Activated effector memory CD4-positive, alpha-beta T cell treated with Interleukin-2 at 50 U/mL for 16 hours (primary cell): ENCODE results near the gene METTL13.

Experiments
- DNase-seq: peaks from one replicate; pipeline ENCODE4 v3.0.0-alpha.2; 2020

Gene METTL13

DNA sequence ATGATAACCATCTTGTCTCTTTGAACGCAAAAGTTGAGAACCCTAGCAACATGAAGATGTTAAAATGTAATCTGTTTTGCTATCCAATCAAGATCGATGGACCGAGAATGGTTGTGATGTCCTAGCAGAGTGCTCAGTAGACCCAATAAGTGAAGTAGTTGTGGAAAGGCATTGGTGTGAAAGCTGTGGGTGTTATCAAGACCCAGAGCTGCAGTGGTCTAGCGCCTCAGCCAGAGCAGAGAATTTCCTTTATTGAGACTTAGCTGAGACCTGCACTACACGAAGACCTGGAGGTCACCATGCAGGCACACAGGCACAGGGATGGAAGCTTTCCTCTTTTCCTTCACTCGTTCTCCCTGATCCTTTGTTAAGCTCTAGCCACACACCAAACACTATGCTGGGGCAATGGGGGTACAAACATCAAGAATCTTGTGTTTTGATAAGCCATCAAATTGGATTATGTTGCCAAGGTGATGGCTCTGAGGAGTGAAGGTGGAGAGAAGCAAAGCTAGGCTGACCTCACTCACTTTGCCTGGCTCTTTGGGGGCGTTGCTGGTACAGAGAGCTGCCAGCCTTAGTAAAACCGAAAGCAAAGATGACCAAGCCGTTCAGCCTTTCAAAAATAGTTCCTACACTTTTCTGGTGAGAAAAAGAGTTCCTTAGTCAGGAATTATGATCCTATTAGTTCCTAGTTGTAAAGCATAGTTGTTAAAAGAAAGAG, 24.1 kb downstream of the METTL13 start:
- DNase-seq = no peak

DNA sequence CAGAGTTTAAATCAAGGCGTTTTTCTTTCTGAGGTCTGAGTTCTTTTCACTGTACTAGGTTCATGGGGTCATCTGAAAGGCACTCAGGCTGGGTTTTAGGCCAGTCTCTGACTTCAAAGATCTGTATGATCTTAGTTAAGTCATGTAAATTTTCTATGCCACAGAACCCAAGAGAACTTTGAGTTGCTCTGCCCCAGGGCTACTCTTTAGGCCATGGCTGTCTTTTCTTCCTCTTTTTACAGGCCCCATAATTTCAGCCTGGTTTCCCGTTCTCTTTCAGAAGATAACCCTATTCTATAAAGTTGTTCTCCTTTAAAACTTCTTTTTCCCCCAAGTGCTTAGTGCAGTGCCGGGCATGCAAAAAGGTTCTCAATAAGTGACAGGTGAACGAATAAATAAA, 26.1 kb downstream of the METTL13 start:
- no peak for DNase-seq

GRCh38 chr1:171809834-171810233, 28.4 kb downstream of the METTL13 start:
- DNase-seq = no peak

DNA sequence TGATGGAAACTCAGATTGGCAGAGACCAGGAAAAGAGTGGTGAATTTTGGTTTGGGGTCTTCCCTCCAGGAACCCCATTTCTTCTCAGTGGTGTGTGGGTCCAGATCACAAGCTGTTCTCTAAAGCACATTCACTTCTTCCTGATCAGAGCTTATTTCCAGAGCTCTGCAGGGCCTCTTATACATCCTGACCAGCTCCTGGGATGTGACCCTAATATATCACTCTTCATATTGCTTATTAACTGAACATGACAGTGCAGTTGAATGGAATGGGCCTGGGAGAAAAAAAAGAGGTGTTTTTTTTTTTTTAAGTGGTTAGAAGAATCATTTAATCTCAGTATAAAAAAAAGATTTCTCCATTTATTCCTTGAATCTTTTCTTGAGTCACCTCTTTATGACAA, 30.2 kb downstream of the METTL13 start:
- no peak for DNase-seq

- no peak for DNase-seq
Measured at GRCh38 chr1:171814692-171815091, 33.2 kb downstream of the METTL13 start.

DNA sequence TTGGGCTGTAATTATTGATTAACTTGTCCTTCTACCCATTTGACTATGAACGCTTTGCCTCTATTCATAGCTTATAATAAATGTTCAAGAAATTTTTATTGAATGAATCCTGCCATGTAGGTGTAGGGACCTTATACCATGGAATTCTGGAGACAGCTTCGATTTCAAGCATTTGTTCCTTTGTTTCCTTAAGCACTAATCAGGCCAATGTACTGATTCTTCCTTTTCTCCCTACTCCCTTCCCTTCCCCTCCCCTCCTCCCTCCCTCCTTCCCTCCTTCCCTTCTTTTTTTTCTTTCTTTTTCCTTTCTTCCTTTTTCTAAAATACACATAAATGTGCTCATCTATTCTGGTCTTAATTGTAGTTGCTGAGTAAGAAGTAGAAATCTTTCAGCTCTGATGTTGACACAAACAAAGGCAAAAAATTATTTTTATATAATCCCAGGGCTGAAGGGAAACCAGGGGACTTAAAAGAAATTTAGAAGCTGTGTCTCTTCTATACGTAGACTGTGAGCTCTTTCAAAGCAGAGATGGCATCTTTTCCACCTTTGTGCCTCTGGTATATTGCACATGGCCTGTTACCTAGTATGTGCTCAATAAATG, 34.9 kb downstream of the METTL13 start:
- DNase-seq = no peak

GRCh38 chr1:171817511-171818265, 36.2 kb downstream of the METTL13 start:
- no peak for DNase-seq

DNA sequence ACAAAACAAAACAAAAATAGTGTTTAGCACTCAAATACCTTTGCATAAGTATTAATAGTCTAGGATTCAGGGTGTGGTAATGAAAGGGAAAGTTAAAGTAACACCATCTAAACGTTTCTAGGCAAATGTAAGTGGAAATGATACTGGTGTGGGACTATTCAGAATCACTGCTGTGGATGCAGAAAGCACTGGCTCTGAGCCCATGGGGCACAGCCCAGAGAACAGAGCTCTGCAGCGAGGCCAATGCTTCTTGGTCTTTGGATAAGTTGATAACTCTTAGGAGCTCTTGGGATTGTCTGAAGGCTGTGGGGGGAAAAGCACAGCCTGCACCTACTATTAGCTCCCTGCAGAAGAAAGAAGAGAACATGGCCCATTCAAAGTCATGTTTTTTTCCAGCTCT, 38.5 kb downstream of the METTL13 start:
- no peak for DNase-seq

DNA sequence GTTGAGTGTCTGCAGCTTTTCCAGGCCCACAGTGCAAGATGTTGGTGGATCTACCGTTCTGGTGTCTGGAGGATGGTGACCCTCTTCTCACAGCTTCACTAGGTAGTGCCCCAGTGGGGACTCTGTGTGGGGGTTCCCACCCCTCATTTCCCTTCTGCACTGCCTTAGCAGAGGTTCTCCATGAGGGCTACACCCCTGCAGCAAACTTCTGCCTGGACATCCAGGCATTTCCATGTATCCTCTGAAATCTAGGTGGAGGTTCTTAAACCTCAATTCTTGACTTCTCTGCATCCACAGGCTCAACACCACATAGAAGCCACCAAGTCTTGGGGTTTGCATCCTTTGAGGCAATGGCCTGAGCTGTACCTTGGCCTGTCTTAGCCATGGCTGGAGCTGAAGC, 45.5 kb downstream of the METTL13 start:
- no peak for DNase-seq

DNA sequence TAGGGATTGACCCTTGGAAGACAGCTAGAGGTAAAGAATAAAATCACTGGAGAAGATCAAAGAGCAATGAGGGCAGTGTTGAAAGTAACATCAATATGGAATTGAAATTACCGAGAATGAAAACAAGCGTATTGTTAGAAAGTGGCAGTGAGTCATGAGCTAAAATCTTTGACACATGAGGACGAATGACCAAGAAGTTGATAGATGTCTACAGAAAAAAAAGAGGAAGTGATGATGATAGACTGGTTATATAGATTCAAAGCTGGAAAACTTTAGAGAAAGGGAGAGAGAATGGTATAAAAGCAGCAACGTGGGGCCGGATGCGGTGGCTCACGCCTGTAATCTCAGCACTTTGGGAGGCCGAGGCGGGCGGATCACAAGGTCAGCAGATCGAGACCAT, 47.3 kb downstream of the METTL13 start:
- no peak for DNase-seq

DNA sequence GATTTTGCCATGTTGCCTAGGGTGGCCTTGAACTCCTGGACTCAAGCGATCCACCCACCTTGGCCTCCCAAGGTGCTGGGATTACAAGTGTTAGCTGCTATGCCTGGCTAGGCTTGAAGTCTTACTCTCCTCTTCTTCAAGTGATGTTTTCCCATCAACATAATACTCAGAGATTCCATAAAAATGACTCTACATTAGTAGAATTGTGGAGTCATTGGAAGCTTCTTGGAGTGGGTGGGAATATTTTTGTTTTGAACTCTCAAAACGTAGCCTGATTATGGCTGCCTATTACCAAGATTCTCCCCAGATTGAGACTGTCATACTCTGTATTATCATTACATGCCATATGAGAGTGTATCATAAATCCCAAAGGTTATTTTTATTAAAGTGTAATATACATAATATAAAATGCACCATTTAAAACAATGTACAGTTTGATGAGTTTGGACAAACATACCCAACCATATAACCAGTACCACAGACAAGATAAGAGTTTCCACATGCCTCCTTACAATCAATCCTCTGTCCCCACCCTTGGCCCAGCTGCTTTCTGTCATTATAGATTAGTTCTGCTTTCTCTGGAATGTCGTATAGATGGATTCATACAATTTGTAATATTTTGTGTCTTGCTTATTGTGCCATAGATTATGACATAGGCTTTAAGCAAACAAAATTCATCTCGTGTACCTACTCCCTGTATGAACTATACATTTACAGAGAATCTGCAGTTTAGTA, 51.8 kb downstream of the METTL13 start:
- no peak for DNase-seq

GRCh38 chr1:171834821-171835220, 53.4 kb downstream of the METTL13 start:
- no peak for DNase-seq

DNA sequence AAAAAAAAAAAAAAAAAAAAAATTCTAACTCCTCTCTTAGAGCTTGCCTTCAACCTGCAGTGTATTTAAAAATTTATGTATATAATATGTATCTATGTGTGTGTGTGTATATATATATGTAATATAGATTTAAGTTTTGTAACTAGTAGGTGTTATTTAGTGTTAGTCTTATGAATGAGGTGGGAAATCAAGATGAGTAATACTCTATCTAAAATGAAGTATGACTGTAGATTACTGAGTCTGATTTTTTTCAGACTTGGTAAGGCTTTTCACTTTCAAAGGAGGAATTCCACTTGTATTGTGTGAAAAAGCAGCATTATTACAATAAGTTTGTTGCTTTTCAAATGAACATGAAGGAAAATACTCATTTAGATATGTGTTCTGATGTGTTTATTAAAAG, 54.4 kb downstream of the METTL13 start:
- DNase-seq = no peak

DNA sequence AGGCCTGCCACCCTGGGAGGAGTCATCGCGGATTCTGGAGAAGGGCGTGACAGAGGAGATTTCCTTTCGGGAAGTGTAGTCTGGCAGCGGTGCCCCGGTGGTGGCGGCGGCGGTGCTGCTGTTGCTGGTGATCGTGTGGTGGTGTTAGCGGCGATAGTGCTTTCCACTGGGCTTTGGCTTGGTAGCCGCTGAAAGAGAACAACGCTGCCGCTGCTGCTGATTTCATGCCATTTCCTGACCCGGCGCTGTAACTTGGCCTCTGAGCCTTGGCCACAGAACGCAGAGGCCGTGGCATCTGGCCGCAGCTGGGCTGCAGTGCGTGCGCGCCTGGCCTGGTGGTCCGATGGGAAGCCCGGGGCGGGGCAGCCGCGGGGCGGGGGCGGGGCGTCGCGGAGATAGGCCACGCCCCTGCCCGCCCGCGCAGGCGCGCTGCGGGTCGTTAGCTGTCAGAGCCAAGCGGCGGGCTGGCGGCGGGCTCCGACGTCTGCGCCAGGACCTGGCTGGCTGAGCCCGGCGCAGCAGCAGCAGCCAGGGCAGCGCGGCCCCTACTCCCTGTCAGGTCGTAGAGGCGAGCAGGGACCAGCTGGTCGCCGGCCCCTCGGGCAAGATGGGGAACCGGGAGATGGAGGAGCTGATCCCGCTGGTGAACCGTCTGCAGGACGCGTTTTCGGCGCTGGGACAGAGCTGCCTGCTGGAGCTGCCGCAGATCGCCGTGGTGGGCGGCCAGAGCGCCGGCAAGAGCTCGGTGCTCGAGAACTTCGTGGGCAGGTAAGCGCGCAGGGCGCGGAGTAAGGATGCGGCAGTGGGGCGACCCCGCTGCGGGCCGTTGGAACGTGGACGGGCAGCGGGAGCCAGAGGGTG, 59.8 kb downstream of the METTL13 start, which contains the start of gene DNM3:
Gene DNM3, plus strand, starts transcription at position 449 of the 861 bp plus-strand sequence. Its CDS starts 159 bp downstream, at position 608.
- peak; percentile 71 for DNase-seq

DNA sequence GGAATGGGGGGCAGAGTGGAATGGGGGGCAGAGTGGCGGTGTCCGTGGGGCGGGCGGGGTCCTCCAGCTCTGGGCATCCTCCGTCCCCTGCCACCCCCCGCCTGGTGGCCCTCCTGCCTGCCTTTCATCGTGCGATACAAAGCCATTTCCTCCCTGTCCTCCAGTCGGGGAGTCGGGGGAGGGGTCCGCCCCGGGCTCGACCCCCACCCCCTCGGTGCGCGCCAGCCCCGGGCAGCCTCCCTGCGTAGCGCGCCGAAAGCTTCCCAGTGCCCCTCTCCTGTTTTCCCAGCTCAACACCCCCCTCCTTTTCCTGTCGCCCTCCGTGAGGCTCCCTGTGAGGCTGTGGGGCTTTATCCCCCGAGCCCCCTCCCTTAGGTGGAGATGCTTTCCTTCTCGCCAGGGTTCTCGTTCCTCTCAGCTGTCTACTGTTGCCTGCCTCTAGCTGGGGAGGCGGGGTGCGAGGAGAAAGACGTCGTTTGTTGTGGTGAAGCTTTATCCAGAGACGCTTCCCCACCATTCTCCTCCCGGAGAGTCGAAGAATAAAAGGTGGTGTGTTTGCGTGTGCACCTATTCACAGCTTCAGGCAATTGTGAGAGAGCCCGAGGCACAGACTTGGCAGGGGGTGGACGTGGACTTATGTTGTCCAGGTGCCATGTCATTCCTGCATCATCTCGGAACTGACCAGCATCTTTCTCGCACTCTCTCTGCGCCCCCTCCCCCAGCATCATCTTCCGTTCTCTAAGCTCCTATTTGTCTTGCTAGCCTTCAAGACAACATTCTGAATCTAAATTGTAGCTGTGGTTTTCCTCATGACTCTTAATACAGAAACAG, 60.7 kb downstream of the METTL13 start:
- no peak for DNase-seq

DNA sequence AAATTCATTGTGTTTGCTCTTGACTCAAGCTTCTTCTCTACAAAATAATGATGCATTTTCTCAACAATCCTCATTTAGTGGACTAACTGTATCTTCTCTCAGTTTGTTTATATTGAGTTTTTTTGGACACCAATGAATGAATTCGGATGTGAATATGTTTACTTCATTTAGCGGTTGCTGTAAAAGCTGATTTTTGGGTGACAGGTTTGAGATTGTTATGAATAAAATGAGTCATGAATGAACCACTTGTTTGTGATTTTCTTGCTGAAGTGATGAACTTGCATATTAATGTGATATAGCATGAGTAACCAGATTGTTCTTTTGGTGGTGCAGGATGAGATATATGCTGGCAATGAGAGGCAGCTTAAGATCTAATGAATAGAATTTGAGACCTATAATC, 62.9 kb downstream of the METTL13 start:
- no peak for DNase-seq

DNA sequence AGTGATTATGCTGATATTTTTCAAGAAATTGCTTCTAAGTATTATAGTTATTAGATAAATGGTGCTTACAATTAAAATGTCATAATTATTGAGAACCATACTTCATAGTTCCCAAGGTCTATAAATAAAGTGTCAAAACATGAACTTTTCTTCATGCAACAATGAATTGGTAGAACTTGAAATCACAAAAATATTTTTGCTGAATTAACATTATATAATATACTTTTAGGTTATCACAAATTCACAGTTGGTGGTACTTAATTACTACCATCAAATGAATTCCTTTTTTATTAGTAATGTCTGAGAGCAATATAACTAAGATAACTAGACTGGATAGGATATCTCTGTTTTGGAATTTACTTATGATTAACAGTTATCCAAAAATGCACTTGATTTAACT, 64.5 kb downstream of the METTL13 start:
- no peak for DNase-seq
